ENCODE results near the gene GRIN1.

DNA sequence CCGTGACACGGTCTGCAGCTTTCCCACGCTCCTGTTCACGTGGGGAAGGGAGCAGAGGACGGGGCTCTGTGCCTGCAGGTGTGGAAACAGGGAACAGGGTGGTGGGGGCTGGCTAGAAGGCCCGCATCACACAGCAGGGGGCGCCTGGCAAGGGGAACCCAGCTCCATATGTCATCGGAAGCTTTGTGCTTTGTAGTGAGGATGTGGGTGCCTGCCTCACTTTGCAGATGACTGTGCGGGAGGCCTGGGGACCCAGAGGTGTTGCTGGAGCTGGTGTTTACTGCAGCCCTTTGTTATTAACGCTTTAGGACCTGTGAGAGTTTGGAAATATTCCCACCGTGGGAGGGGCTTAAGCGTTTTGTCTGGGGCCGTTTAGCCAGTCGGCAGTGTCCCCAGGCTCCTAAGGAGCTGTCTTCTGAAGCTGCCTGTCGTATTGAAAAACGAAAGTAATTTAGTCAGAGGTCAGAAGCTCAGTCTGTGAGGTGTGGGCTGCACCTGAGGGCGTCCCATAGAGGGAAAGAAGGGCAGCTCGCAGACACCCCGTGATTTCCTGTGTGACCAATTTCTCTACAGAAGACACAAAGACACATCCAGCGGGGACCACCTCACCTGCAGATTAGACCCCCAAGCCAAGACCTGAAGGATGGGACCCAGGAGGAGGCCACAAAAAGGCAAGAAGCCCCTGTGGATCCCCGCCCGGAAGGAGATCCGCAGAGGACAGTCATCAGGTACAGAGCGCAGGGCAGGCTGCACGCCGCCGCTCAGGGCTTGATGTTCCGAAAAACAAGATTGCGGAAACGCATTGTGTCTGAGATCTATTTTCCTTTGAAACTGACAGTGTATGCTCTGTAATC lies 43.1 kb upstream of the GRIN1 start:
- TF ChIP-seq ZBTB21 (CRISPR knock-in tag; IDR thresholded peaks at IDR 0.05), result no peak
- TF ChIP-seq ZNF264 (CRISPR knock-in tag; IDR thresholded peaks at IDR 0.05), result no peak
- TF ChIP-seq ZNF547 (CRISPR knock-in tag; IDR thresholded peaks at IDR 0.05), result no peak
- no peak for TF ChIP-seq ZBTB8A (CRISPR knock-in tag; IDR thresholded peaks at IDR 0.05; ENCODE audit: borderline replicate concordance, low read depth)
- TF ChIP-seq HDAC6 (IDR thresholded peaks at IDR 0.05; ENCODE audit: low read depth, low read length), result no peak
- no peak for TF ChIP-seq ZNF558 (CRISPR knock-in tag; IDR thresholded peaks at IDR 0.05; ENCODE audit: borderline replicate concordance)
- no peak for TF ChIP-seq KAT7 (CRISPR knock-in tag; IDR thresholded peaks at IDR 0.05; ENCODE audit: borderline replicate concordance)

All from HepG2 (cell line).